ENCODE measurements around the gene APOOL.

- TF ChIP-seq TAF1 (IDR thresholded peaks at IDR 0.05; ENCODE audit: borderline replicate concordance, insufficient read depth, low read length) (no peak), REST (IDR thresholded peaks at IDR 0.05; ENCODE audit: insufficient read depth in 1 of 2, low read depth in 2 of 2, low read length in 2 of 2) (no peak), POLR2AphosphoS5 (IDR thresholded peaks at IDR 0.05; ENCODE audit: low read depth, low read length) (no peak), SIN3A (IDR thresholded peaks at IDR 0.05; ENCODE audit: borderline replicate concordance, insufficient read depth, low read length) (no peak), FOXP2 (optimal IDR thresholded peaks at IDR 0.05; ENCODE audit: borderline replicate concordance, extremely low read depth, extremely low read length, insufficient read depth) (no peak)
These were observed 2.3 kb upstream of the APOOL start for GRCh38 chrX:85001344-85001743.
